Hepatocyte (in vitro differentiated cells): ENCODE data around the gene GNAS. TPM values are rescaled to one million over a fixed set of nuclear protein-coding genes. Genes with fewer than 3 reads are reported as not detected.

Experiments used
- DNase-seq: peaks from one replicate; pipeline ENCODE4 v3.0.0-alpha.2; 2016; ENCODE audit warnings: low spot score
- H2AFZ ChIP-seq: fragments of 200-600 bp; sonication (generic); 2 replicates; pipeline ENCODE4 v1.6.0; 2016; ENCODE audit warnings: antibody characterized with exemption, mild to moderate bottlenecking
- H3K27ac ChIP-seq: fragments of 200-600 bp; sonication (generic); 2 replicates; pipeline ENCODE4 v1.5.1; 2016; ENCODE audit warnings: mild to moderate bottlenecking
- H3K27me3 ChIP-seq: fragments of 200-600 bp; sonication (generic); 2 replicates; pipeline ENCODE4 v1.6.1; 2016
- H3K36me3 ChIP-seq: fragments of 200-600 bp; sonication (generic); replicated peaks from 2 replicates; pipeline ENCODE4 v1.5.1; 2016; ENCODE audit warnings: low read depth; ENCODE audit not compliant: insufficient read depth
- H3K4me1 ChIP-seq: fragments of 200-600 bp; sonication (generic); 2 replicates; pipeline ENCODE4 v1.5.1; 2016; ENCODE audit warnings: mild to moderate bottlenecking, moderate library complexity; ENCODE audit not compliant: insufficient read depth
- H3K4me2 ChIP-seq: fragments of 200-600 bp; sonication (generic); 2 replicates; pipeline ENCODE4 v1.6.0; 2016
- H3K4me3 ChIP-seq: fragments of 200-600 bp; sonication (generic); 2 replicates; pipeline ENCODE4 v1.5.1; 2016; ENCODE audit warnings: mild to moderate bottlenecking
- H3K79me2 ChIP-seq: fragments of 200-600 bp; sonication (generic); 2 replicates; pipeline ENCODE4 v1.6.0; 2017; ENCODE audit warnings: mild to moderate bottlenecking
- H3K9me2 ChIP-seq: fragments of 200-600 bp; sonication (generic); replicated peaks from 2 replicates; pipeline ENCODE4 v1.6.0; 2017; ENCODE audit warnings: mild to moderate bottlenecking; ENCODE audit not compliant: insufficient read depth
- H3K9me3 ChIP-seq: fragments of 200-600 bp; sonication (generic); 2 replicates; pipeline ENCODE4 v1.5.1; 2016; ENCODE audit warnings: low read depth, mild to moderate bottlenecking
- H4K20me1 ChIP-seq: fragments of 200-600 bp; sonication (generic); 2 replicates; pipeline ENCODE4 v1.6.0; 2016; ENCODE audit warnings: mild to moderate bottlenecking; ENCODE audit not compliant: insufficient read depth, poor library complexity, severe bottlenecking
- CTCF ChIP-seq: fragments of 200-600 bp; sonication (generic); IDR thresholded peaks from 2 replicates; pipeline ENCODE4 v1.5.1; 2016; ENCODE audit warnings: antibody characterized with exemption, mild to moderate bottlenecking; ENCODE audit not compliant: poor library complexity
- EZH2 ChIP-seq: fragments of 200-600 bp; sonication (generic); IDR thresholded peaks from 2 replicates; pipeline ENCODE4 v1.6.1; 2016; ENCODE audit warnings: antibody characterized with exemption, mild to moderate bottlenecking, borderline replicate concordance
- EZH2phosphoT487 ChIP-seq: fragments of 200-600 bp; sonication (generic); IDR thresholded peaks from one replicate; pipeline ENCODE4 v1.6.1; 2018; ENCODE audit warnings: antibody characterized with exemption, mild to moderate bottlenecking, low read depth, moderate library complexity; ENCODE audit not compliant: unreplicated experiment, severe bottlenecking
- WGBS: methylation state at CpG from one replicate; pipeline ENCODE4 v1.1.6; 2016; ENCODE audit warnings: low lambda C conversion rate; ENCODE audit errors: missing lambda C conversion rate; 5-methylcytosine and 5-hydroxymethylcytosine counted together
- polyA plus RNA-seq: library from polyadenylated mRNA; unstranded; fragments of >200 nt; fragmentation: Nextera tagmentation; extraction: Ambion mirVana; gene quantifications from 2 replicates; pipeline ENCODE4 v1.2.1, GENCODE V29; 2016
- total RNA-seq: library from RNA; depleted of rRNA; stranded (reverse); fragments of >200 nt; gene quantifications from 2 replicates; pipeline ENCODE4 v1.2.3, GENCODE V29; 2014

Gene GNAS
- total and polyA plus RNA-seq, 2 experiments from 2014 or later: 897 to 1,649 TPM

- H3K4me3 ChIP-seq: peak within 1 kb of the TSS; percentile 17
- TF ChIP-seq EZH2phosphoT487: no peak
- TF ChIP-seq CTCF: no peak
- no peak for TF ChIP-seq EZH2
- H3K79me2 ChIP-seq: peaks cover 6% of the 10 kb centered on the region
- no peaks in the 10 kb centered on the region for H3K9me3 ChIP-seq
- no peaks in the 10 kb centered on the region for H4K20me1 ChIP-seq
- peak; percentile 83 for DNase-seq
- H3K9me2 ChIP-seq: no peaks in the 10 kb centered on the region
- 50% methylated on average over 25 of the region's 25 CpGs for WGBS
- H3K36me3 ChIP-seq: no peaks in the 10 kb centered on the region
- peaks cover 51% of the 10 kb centered on the region for H3K27me3 ChIP-seq
- peaks cover 8% of the 10 kb centered on the region for H3K4me1 ChIP-seq
- peak within 1 kb of the TSS; percentile 90 for H3K4me2 ChIP-seq
- peak within 1 kb of the TSS; percentile 72 for H2AFZ ChIP-seq
- H3K27ac ChIP-seq: no peak within 1 kb of the TSS
These were observed 1.8 kb upstream of the GNAS start, which contains the start of gene GNAS-AS1 for GRCh38 chr20:58850693-58851174. TSS of gene GNAS-AS1 (minus strand) at chr20:58850902.

- WGBS: 27% methylated on average over 41 of the region's 41 CpGs
- H3K9me3 ChIP-seq: no peaks in the 10 kb centered on the region
- H2AFZ ChIP-seq: peak overlapping the region; percentile 72
- H3K27ac ChIP-seq: no peak overlapping the region
- H3K4me2 ChIP-seq: peak overlapping the region; percentile 90
- H3K4me3 ChIP-seq: peak overlapping the region; percentile 17
- H4K20me1 ChIP-seq: no peaks in the 10 kb centered on the region
- peaks cover 8% of the 10 kb centered on the region for H3K4me1 ChIP-seq
- no peaks in the 10 kb centered on the region for H3K36me3 ChIP-seq
- H3K27me3 ChIP-seq: peaks cover 51% of the 10 kb centered on the region
- TF ChIP-seq EZH2 (peak; percentile 62), CTCF (no peak)
- peaks cover 6% of the 10 kb centered on the region for H3K79me2 ChIP-seq
- DNase-seq: no peak
- H3K9me2 ChIP-seq: no peaks in the 10 kb centered on the region
These were observed 1.1 kb upstream of the GNAS start for GRCh38 chr20:58851221-58851968.

GRCh38 chr20:58851969-58852458 lies 502 bp upstream of the GNAS start:
- Histone ChIP-seq H3K27ac (no peak overlapping the region), H3K79me2 (peaks cover 6% of the 10 kb centered on the region), H3K9me3 (no peaks in the 10 kb centered on the region), H3K4me2 (peak overlapping the region; percentile 90), H3K4me3 (peak overlapping the region; percentile 12), H3K4me1 (peaks cover 8% of the 10 kb centered on the region), H3K9me2 (no peaks in the 10 kb centered on the region), H3K27me3 (peaks cover 56% of the 10 kb centered on the region), H4K20me1 (no peaks in the 10 kb centered on the region), H3K36me3 (no peaks in the 10 kb centered on the region), H2AFZ (no peak overlapping the region)
- 28% methylated on average over 23 of the region's 23 CpGs for WGBS
- TF ChIP-seq CTCF (no peak), EZH2phosphoT487 (peak; percentile 49), EZH2 (peak; percentile 77)
- no peak for DNase-seq
